Activated CD4-positive, alpha-beta T cell treated with anti-CD3 and anti-CD28 coated beads for 24 hours (primary cell): ENCODE measurements around the gene GPR4.

ENCODE experiments used
- DNase-seq, 2 donors: peaks; one replicate each; pipeline ENCODE4 v3.0.0-alpha.2; 2020; ENCODE audit warnings: low read depth in 2 of 2

Gene GPR4

GRCh38 chr19:45554481-45554880 lies 47.5 kb downstream of the GPR4 start:
- no peak for DNase-seq

GRCh38 chr19:45553464-45553863 lies 48.5 kb downstream of the GPR4 start:
- DNase-seq: no peak

DNA sequence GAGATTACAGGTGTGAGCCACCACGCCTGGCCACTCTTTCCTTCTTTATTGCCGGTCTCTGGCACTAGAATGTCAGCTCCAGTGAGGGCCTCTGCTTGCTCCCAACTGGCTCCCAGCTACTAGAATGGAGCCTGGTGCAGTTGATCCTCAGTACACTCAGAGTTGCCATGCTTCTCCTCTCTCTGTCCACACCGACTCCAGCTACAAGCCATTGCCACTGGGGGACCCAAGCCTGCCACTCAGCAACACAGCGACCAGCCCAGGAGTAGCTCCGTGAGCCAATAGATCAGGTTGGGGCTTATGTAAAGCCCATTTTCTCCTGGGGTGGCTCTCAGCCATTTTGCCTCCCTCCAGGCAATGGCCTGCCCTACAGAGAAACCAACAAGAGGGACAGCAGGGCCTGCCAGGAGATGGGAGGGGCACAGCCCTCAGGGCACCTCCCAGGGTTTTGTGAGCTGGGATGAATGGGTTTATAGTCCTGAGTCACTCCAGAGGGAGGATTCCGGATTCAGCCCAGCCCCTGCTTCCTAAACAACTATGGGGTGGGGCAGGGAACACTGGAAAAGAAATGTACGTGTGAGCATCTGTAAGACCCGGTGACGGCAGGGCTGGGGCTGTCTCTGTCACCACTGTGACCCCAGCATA lies 53.9 kb downstream of the GPR4 start:
- DNase-seq: no peak

GRCh38 chr19:45547211-45547770 lies 54.7 kb downstream of the GPR4 start:
- DNase-seq: no peak

- DNase-seq: no peak
These were observed 59.8 kb downstream of the GPR4 start for GRCh38 chr19:45542234-45542668.
